Measurements from ENCODE around the gene FMOD. TPM values are rescaled to one million over a fixed set of nuclear protein-coding genes. Genes with fewer than 3 reads are reported as not detected.

The FMOD gene
- total and polyA plus RNA-seq, 2 donors (not counting 3 experiments of a cell fraction or from before 2014, with no cell fraction given), result 0.11 to 0.12 TPM

- Histone ChIP-seq H3K79me2 (ENCODE audit: control insufficient read depth, insufficient read depth, low read length) (no peaks in the 10 kb centered on the region), H3K9me1 (replicated peaks; ENCODE audit: control insufficient read depth, extremely low read depth, insufficient read depth, low read length) (no peaks in the 10 kb centered on the region), H3K9ac (replicated peaks; ENCODE audit: extremely low read depth, insufficient read depth, low read length) (no peak overlapping the region), H2AFZ (ENCODE audit: low read depth, low read length) (no peak overlapping the region), H3K36me3 (ENCODE audit: control insufficient read depth in 2 of 2, extremely low read depth in 1 of 2, insufficient read depth in 2 of 2, low read length in 2 of 2) (no peaks in the 10 kb centered on the region), H3K4me3 (replicated peaks in 1 of 3; ENCODE audit: insufficient read depth in 1 of 3, low read depth in 1 of 3, low read length in 3 of 3) (no peak overlapping the region), H3K4me1 (ENCODE audit: control insufficient read depth, extremely low read depth, insufficient read depth, low read length) (no peaks in the 10 kb centered on the region), H3K27me3 (ENCODE audit: control insufficient read depth in 2 of 2, insufficient read depth in 2 of 2, low read length in 2 of 2) (peaks cover 28 to 45% of the 10 kb centered on the region in 2 experiments), H3K4me2 (ENCODE audit: insufficient read depth, low read length) (no peak overlapping the region), H3K27ac (ENCODE audit: insufficient read depth, low read depth, low read length) (no peak overlapping the region), H3K9me3 (replicated peaks; ENCODE audit: control insufficient read depth, insufficient read depth, low read length) (no peaks in the 10 kb centered on the region), H4K20me1 (replicated peaks; ENCODE audit: control insufficient read depth, extremely low read depth, insufficient read depth, low read length) (no peaks in the 10 kb centered on the region)
- no peak for FAIRE-seq
- BruUV-seq (replicated peaks), result no TSS peak
- ChIA-PET CTCF (interaction anchor here (1.4 to 7.8 kb wide), 3 partner anchors 12 to 87 kb away, joined by 3 to 68 read pairs (median 16); no protein-coding TSS in a partner anchor), POLR2A (no interaction called here)
- dilution Hi-C loops (cut with MboI; ENCODE audit: extremely low pct_ligation_motif_present, low sequenced_read_pairs), result no loop called here
- intact Hi-C loops (cut with micrococcal nuclease), result no loop called here
- TF ChIP-seq, protein P1, sequence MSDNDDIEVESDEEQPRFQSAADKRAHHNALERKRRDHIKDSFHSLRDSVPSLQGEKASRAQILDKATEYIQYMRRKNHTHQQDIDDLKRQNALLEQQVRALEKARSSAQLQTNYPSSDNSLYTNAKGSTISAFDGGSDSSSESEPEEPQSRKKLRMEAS (IDR thresholded peaks at IDR 0.05; ENCODE audit: insufficient read depth, insufficient read length), result no peak
- no peak for TF ChIP-seq FOS (IDR thresholded peaks at IDR 0.05; ENCODE audit: borderline replicate concordance, insufficient read depth, low read length)
- TF ChIP-seq, protein P2, sequence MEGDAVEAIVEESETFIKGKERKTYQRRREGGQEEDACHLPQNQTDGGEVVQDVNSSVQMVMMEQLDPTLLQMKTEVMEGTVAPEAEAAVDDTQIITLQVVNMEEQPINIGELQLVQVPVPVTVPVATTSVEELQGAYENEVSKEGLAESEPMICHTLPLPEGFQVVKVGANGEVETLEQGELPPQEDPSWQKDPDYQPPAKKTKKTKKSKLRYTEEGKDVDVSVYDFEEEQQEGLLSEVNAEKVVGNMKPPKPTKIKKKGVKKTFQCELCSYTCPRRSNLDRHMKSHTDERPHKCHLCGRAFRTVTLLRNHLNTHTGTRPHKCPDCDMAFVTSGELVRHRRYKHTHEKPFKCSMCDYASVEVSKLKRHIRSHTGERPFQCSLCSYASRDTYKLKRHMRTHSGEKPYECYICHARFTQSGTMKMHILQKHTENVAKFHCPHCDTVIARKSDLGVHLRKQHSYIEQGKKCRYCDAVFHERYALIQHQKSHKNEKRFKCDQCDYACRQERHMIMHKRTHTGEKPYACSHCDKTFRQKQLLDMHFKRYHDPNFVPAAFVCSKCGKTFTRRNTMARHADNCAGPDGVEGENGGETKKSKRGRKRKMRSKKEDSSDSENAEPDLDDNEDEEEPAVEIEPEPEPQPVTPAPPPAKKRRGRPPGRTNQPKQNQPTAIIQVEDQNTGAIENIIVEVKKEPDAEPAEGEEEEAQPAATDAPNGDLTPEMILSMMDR (IDR thresholded peaks at IDR 0.05; ENCODE audit: extremely low read depth in 1 of 2, insufficient read depth in 1 of 2, low read depth in 1 of 2, low read length in 2 of 2), result no peak
- no peak for TF ChIP-seq JUN (IDR thresholded peaks at IDR 0.05; ENCODE audit: borderline replicate concordance, insufficient read depth, insufficient read length, low read depth)
- TF ChIP-seq GATA2 (IDR thresholded peaks at IDR 0.05; ENCODE audit: insufficient read depth, insufficient read length, low read depth, low read length), result no peak
- no peak for TF ChIP-seq MYC (IDR thresholded peaks at IDR 0.05; ENCODE audit: low read depth, low read length)
- TF ChIP-seq POLR2AphosphoS5 (IDR thresholded peaks at IDR 0.05; ENCODE audit: insufficient read depth, low read depth, low read length), result no peak
- no peak for DNase-seq (ENCODE audit: low read depth, low spot score)
Observed at GRCh38 chr1:203354246-203354645, 3.3 kb upstream of the FMOD start.
